CD4-positive, alpha-beta T cell treated with Interleukin-10 for 1 hour (primary cell): ENCODE results near the gene DCLK1.
"Not testable (repeated sequence)": the region's sequence is repeated elsewhere in the genome, so short reads cannot be mapped to it uniquely, and the experiment has no call there.

Source experiments
- DNase-seq: peaks from one replicate; pipeline ENCODE4 v3.0.0-alpha.2; 2020

DCLK1 gene

GRCh38 chr13:36031490-36031889, 99.7 kb downstream of the DCLK1 start:
- DNase-seq, result no peak

GRCh38 chr13:36030670-36031331, 100.4 kb downstream of the DCLK1 start:
- DNase-seq, result no peak

- no peak for DNase-seq
These were observed 102.0 kb downstream of the DCLK1 start for GRCh38 chr13:36029166-36029565.

- no peak for DNase-seq
These were observed 102.7 kb downstream of the DCLK1 start for GRCh38 chr13:36028359-36029025.

GRCh38 chr13:36026531-36026930, 104.7 kb downstream of the DCLK1 start:
- no peak for DNase-seq

- DNase-seq, result no peak
These were observed 116.4 kb downstream of the DCLK1 start for GRCh38 chr13:36014763-36015162.

- DNase-seq, result no peak
These were observed 124.1 kb downstream of the DCLK1 start for GRCh38 chr13:36006894-36007675.

- no peak for DNase-seq
These were observed 124.8 kb downstream of the DCLK1 start for GRCh38 chr13:36006347-36006746.

- no peak for DNase-seq
These were observed 129.6 kb downstream of the DCLK1 start for GRCh38 chr13:36001561-36001960.

- DNase-seq, result no peak
These were observed 131.2 kb downstream of the DCLK1 start for GRCh38 chr13:36000028-36000427.

GRCh38 chr13:35996360-35996759, 134.8 kb downstream of the DCLK1 start:
- no peak for DNase-seq

GRCh38 chr13:35995136-35995535, 136.0 kb downstream of the DCLK1 start:
- no peak for DNase-seq

- no peak for DNase-seq
These were observed 136.8 kb downstream of the DCLK1 start for GRCh38 chr13:35994131-35994966.

- no peak for DNase-seq
These were observed 137.5 kb downstream of the DCLK1 start for GRCh38 chr13:35993686-35994085.

GRCh38 chr13:35992964-35993363, 138.2 kb downstream of the DCLK1 start:
- no peak for DNase-seq

GRCh38 chr13:35990196-35990595, 141.0 kb downstream of the DCLK1 start:
- DNase-seq, result no peak

- no peak for DNase-seq
These were observed 142.5 kb downstream of the DCLK1 start for GRCh38 chr13:35988648-35989081.

GRCh38 chr13:35987572-35988513, 143.3 kb downstream of the DCLK1 start:
- no peak for DNase-seq

GRCh38 chr13:35984776-35985453, 146.3 kb downstream of the DCLK1 start:
- DNase-seq, result no peak

GRCh38 chr13:35984287-35984686, 146.9 kb downstream of the DCLK1 start:
- DNase-seq, result no peak

- DNase-seq, result not testable (repeated sequence)
These were observed 147.5 kb downstream of the DCLK1 start for GRCh38 chr13:35983703-35984102.
